Body of pancreas (tissue), 4 donors: ENCODE measurements around the gene GZMH.
"Not testable (repeated sequence)": the region's sequence is repeated elsewhere in the genome, so short reads cannot be mapped to it uniquely, and the experiment has no call there.

Source experiments
- POLR2A ChIP-seq, 3 donors: fragments of 450-650 bp; IDR thresholded peaks; one replicate each; pipeline ENCODE4 v1.6.1; 2016; ENCODE audit warnings: antibody characterized with exemption in 3 of 3, mild to moderate bottlenecking in 2 of 3
- TF ChIP-seq, protein P1 (sequence below), 7 experiments: fragments of 450-650 bp in 4 of 7; fragments of 200-600 bp in 3 of 7; sonication (generic) in 3 of 7; IDR thresholded peaks; one replicate each; pipeline ENCODE4 v1.5.1; 2016 to 2019; ENCODE audit warnings: antibody characterized with exemption in 7 of 7

DNA sequence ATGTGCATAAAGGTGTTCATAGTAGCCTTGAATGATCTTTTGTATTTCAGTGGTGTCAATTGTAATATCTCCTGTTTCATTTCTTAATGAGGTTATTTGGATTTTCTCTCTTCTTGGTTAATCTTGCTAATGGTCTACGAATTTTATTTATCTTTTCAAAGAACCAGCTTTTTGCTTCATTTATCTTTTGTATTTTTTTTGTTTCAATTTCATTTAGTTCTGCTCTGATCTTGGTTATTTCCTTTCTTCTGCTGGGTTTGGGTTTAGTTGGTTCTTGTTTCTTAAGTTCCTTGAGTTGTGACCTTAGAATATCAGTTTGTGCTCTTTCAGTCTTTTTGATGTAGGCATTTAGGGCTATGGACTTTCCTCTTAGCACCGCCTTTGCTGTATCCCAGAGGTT is 18.5 kb downstream of the GZMH start:
- TF ChIP-seq, protein P1, sequence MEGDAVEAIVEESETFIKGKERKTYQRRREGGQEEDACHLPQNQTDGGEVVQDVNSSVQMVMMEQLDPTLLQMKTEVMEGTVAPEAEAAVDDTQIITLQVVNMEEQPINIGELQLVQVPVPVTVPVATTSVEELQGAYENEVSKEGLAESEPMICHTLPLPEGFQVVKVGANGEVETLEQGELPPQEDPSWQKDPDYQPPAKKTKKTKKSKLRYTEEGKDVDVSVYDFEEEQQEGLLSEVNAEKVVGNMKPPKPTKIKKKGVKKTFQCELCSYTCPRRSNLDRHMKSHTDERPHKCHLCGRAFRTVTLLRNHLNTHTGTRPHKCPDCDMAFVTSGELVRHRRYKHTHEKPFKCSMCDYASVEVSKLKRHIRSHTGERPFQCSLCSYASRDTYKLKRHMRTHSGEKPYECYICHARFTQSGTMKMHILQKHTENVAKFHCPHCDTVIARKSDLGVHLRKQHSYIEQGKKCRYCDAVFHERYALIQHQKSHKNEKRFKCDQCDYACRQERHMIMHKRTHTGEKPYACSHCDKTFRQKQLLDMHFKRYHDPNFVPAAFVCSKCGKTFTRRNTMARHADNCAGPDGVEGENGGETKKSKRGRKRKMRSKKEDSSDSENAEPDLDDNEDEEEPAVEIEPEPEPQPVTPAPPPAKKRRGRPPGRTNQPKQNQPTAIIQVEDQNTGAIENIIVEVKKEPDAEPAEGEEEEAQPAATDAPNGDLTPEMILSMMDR (IDR thresholded peaks at IDR 0.05) = not testable (repeated sequence)
- TF ChIP-seq POLR2A (IDR thresholded peaks at IDR 0.05) = not testable (repeated sequence)
